GF-D8 (cell line): ENCODE data around the gene SEL1L3.

ENCODE experiments used
- DNase-seq: peaks from one replicate; lab custom pipeline; 2025; lab: John Stamatoyannopoulos, UW

The SEL1L3 gene

DNA sequence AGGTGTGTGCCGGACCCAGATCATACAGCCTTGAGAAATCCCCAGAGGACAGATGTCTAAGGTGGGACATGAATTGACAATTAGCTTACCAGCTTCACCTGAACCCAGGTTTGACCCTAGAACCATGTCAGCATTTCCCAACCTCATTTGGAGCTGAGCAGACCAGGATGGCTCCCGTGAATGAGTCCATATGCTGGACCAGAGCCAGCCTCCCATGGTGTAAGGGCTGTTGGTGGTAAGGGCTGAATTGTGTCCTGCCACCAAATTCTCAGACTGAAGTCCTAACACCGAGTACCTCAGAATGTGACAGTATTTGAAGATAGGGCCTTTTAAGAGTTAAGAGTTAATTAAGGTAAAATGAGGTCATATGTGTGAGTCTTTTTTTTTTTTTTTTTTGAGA is 118.8 kb downstream of the SEL1L3 start:
- no peak for DNase-seq

- DNase-seq, result no peak
Observed at GRCh38 chr4:25729564-25729963, 133.2 kb downstream of the SEL1L3 start.

GRCh38 chr4:25728886-25729285 is 133.9 kb downstream of the SEL1L3 start:
- DNase-seq, result no peak

- no peak for DNase-seq
Observed at GRCh38 chr4:25727711-25728493, 134.9 kb downstream of the SEL1L3 start.

- no peak for DNase-seq
Observed at GRCh38 chr4:25725870-25726269, 136.9 kb downstream of the SEL1L3 start.

DNA sequence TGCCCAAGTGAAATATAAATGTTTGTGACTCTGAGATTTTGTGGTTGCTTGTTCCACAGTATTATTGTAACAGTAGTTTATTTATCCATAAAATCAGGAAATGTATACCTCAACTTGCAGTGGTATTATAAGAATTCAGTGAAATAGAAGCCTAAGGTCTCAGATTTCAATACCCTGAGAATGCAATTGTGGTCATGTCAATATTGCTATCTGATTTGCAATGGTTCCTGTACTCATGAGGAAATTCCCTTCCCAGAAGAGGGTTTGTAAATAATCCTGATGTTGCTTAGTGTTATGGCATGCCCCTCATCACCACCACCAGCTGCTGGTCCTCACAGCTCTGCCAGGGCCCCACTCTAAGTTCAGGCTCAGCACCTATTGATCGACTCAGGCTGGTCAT is 139.4 kb downstream of the SEL1L3 start:
- no peak for DNase-seq

DNA sequence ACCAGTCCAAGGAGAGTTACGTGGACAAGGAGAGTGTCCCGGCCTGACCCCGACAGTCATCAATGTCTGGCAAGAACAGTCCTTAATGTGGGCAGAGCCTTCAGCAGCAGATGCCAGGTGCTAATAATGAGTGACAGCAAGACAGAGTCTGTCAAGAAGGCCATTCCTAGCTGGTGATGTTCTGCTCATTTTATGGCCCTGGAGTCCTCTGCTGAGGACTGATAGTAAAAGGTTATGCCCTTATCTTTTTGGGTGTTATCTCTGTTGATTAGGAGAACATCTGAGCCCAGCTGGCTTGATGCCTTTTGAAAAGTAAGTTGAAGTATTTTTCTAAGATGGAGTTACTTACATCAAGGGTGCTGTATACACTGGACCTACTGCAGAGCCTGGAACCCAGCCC is 139.8 kb downstream of the SEL1L3 start:
- no peak for DNase-seq

DNA sequence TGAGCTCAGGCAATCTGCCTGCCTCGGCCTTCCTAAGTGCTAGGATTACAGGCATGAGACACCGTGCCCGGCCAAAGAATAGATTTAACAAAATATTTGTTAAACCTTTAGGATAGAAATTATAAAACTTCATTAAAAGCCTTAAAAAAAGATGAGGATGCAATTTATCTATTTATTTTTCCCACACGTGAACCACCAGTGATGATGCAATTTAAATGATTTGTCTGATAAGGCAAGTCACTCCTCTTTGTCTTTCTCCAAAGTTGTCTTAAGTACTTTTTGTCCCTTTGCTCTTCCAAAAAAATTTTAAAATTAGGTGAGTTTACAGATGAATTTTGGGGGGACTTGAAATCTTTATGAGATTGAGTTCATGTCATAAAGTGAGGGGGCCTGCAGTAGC is 149.0 kb downstream of the SEL1L3 start:
- DNase-seq, result no peak

GRCh38 chr4:25712611-25713010 is 150.2 kb downstream of the SEL1L3 start:
- DNase-seq, result no peak

- no peak for DNase-seq
Observed at GRCh38 chr4:25710637-25711036, 152.2 kb downstream of the SEL1L3 start.

- no peak for DNase-seq
Observed at GRCh38 chr4:25704516-25704915, 158.3 kb downstream of the SEL1L3 start.

DNA sequence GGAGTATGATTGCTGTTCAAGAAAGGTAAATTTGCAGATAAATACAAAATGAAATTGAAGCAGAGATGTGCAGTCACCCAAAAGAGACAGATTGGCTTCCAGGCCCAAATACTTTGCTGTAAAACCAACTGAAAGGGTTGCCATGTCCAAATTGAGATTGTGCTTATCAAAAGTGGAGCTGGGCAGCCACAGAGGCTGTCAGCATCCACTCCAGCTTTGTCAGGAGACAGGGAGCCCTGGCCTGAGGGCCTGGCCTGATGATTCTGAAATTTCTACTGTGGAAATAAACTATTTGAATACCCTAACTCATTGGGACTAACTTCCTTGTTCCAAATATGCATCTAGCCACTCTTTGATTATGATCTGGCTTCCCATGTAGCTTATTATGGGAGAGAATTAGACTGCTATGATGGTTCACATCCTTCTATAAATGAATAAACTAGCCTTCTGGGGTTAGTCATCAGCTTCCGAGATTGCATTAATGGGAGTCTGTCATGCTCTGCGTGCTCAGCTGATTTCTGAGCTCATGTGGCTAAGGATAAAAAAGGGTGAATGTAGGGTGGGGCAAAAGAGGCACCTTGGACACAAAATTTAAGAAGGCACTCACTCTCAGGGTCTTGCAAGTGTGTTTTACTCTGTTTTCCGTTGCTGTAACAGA is 158.9 kb downstream of the SEL1L3 start:
- DNase-seq, result no peak

DNA sequence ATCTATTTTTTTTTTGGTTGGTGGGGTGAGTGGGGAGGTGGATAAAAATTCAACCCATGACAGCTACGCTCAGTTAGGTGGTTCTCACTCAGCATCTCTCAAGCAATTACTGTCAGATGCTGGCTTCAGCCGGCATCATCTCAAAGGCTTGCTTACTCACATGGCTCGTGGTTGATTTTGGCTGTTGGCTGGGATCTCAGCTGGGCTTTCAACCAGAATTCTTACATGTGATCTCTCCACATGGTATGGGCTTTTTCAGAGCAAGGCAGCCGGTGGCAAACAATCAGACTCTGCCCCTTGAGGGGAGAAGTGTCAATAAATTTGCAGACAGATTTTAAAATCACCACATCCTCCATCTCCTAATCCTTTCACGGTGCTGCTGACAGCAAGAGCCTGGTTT is 159.9 kb downstream of the SEL1L3 start:
- DNase-seq, result no peak

DNA sequence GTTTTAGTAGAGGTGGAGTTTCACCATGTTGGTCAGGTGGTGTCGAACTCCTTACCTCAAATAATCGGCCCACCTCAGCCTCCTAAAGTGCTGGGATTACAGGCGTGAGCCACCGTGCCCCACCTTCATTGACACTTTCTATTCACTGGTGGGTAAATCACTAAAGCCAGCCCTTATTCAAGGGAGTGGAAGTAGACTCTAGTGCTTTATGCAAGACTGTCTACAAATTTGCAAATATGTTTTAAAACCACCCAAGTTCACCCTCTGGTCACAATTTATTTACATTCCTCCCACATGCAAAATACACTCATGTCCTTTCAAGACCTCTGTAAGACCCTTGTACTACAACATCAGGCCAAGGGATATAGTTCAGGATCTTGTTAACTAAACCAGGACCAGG is 162.1 kb downstream of the SEL1L3 start:
- no peak for DNase-seq

DNA sequence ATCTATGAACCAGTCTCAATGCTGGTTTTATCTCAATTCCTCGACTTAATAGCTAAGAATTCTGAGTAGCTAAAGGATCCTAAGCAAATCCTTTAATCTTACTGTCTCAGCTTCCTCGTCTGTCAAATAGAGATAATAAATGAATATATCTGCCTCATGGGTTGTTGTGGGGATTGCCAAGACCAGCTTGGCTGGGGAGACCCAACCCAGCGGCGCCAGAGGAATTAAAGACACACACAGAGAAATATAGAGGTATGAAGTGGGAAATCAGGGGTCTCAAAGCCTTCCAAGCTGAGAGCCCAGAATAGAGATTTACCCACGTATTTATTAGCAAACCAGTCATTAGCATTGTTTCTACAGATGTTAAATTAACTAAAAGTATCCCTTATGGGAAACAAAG is 165.3 kb downstream of the SEL1L3 start:
- DNase-seq, result no peak
